Activated gamma-delta T cell treated with anti-CD3 and anti-CD28 coated beads, Interleukin-2, amount 50 U/mL, for 16 hours (primary cell): Measurements from ENCODE around the gene CAPN10.

ENCODE experiments used
- DNase-seq: peaks from one replicate; pipeline ENCODE4 v3.0.0-alpha.2; 2020; ENCODE audit warnings: low read depth

CAPN10 gene

GRCh38 chr2:240575101-240575965 is 11.2 kb upstream of the CAPN10 start:
- DNase-seq: no peak

- DNase-seq: no peak
Measured at GRCh38 chr2:240576036-240576435, 10.5 kb upstream of the CAPN10 start.

- DNase-seq: no peak
Measured at GRCh38 chr2:240576436-240577205, 9.9 kb upstream of the CAPN10 start.

- no peak for DNase-seq
Measured at GRCh38 chr2:240577281-240578109, 9.0 kb upstream of the CAPN10 start.

GRCh38 chr2:240578110-240578450 is 8.5 kb upstream of the CAPN10 start:
- no peak for DNase-seq

- DNase-seq: no peak
Measured at GRCh38 chr2:240578488-240578887, 8.0 kb upstream of the CAPN10 start.

GRCh38 chr2:240579071-240579762 is 7.3 kb upstream of the CAPN10 start:
- no peak for DNase-seq

GRCh38 chr2:240579771-240580614 is 6.5 kb upstream of the CAPN10 start:
- no peak for DNase-seq

GRCh38 chr2:240581811-240582210 is 4.7 kb upstream of the CAPN10 start:
- no peak for DNase-seq

- DNase-seq: no peak
Measured at GRCh38 chr2:240582781-240583180, 3.8 kb upstream of the CAPN10 start.

GRCh38 chr2:240583774-240584173 is 2.8 kb upstream of the CAPN10 start:
- DNase-seq: no peak

GRCh38 chr2:240584486-240585031 is 2.0 kb upstream of the CAPN10 start:
- no peak for DNase-seq

- DNase-seq: no peak
Measured at GRCh38 chr2:240585101-240585500, 1.4 kb upstream of the CAPN10 start.

- DNase-seq: no peak
Measured at GRCh38 chr2:240585681-240586197, 795 bp upstream of the CAPN10 start.

- peak; percentile 49 for DNase-seq
Measured at GRCh38 chr2:240586919-240587800, 626 bp downstream of the CAPN10 start.

GRCh38 chr2:240588006-240588655 is 1.6 kb downstream of the CAPN10 start:
- no peak for DNase-seq

GRCh38 chr2:240588669-240589068 is 2.1 kb downstream of the CAPN10 start:
- DNase-seq: no peak

- DNase-seq: no peak
Measured at GRCh38 chr2:240589375-240589774, 2.8 kb downstream of the CAPN10 start.
